GM12864 (cell line): ENCODE data around the gene IL18BP.

Experiments
- DNase-seq: peaks from one replicate; pipeline ENCODE4 v3.0.0-alpha.2; 2011; ENCODE audit warnings: low read depth
- H3K4me3 ChIP-seq: 2 replicates; pipeline ENCODE4 v1.5.1; 2011; ENCODE audit warnings: mild to moderate bottlenecking, low read depth, low read length, control low read depth
- CTCF ChIP-seq: IDR thresholded peaks from 2 replicates; pipeline ENCODE4 v1.5.1; 2011; ENCODE audit warnings: low read depth, mild to moderate bottlenecking, moderate library complexity, low read length, control low read depth, inconsistent platforms; ENCODE audit errors: missing control alignments

The IL18BP gene

GRCh38 chr11:72012091-72012630 lies 13.5 kb downstream of the IL18BP start:
- no peak for DNase-seq
- no peak for TF ChIP-seq CTCF
- H3K4me3 ChIP-seq = no peak overlapping the region

GRCh38 chr11:72012897-72013721 lies 14.4 kb downstream of the IL18BP start:
- H3K4me3 ChIP-seq = no peak overlapping the region
- TF ChIP-seq CTCF = no peak
- DNase-seq = no peak

DNA sequence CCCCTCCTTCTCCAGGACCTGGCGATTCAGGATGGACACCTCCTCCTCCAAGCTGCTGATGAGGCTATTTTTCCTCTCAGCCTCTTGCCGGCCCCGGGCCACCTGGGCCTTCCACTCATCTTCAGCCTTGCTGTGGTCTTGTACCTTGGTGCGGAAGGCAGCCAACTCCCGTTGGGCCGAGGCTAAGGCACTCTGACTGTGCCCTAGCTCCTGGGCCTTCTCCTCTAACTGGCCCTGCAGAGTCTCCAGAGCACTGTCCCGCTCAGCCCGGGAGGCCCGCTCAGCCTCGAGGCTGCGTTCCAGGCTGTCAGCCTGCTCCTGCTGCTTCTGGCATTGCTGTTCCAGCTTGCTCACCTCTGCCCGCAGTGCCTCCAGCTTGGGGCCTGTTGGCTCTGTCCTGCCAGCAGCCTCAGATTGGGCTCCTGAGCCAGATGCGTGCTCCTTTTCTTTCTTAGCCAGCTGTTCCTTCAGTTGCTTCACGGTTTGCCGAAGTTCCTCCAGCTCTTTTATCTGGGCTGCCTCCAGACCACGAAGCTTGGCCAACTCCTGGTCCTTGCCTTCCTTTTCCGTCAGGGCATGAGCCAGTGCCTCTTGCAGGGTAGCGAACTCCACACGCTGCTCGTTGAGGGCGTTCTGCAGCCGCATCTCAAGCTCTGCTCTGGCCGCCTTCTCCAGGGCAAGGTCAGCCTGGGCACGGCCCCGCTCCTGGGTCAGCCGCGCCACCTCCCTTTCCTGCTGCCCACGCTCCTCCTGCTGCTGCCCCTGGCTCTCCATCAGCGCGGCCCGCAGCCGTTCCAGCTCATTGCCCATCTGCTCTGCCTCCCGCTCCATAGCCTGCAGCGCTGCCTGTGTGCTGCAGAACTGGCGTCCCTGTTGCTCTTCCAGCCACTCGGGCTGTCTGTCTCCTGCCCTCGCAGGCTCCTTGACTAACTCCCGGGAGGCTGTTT lies 15.3 kb downstream of the IL18BP start:
- no peak for TF ChIP-seq CTCF
- no peak for DNase-seq
- H3K4me3 ChIP-seq = no peak overlapping the region

GRCh38 chr11:72014761-72015320 lies 16.1 kb downstream of the IL18BP start:
- H3K4me3 ChIP-seq = no peak overlapping the region
- no peak for DNase-seq
- no peak for TF ChIP-seq CTCF

GRCh38 chr11:72015511-72016061 lies 16.9 kb downstream of the IL18BP start:
- peak; percentile 51 for TF ChIP-seq CTCF
- no peak overlapping the region for H3K4me3 ChIP-seq
- DNase-seq = no peak

- no peak for TF ChIP-seq CTCF
- DNase-seq = no peak
- no peak overlapping the region for H3K4me3 ChIP-seq
Observed at GRCh38 chr11:72018171-72018570, 19.5 kb downstream of the IL18BP start.
